Thyroid gland (tissue), 4 donors: ENCODE results near the gene OBP2B. TPM values are rescaled to one million over a fixed set of nuclear protein-coding genes. Genes with fewer than 3 reads are reported as not detected.

Experiments used
- DNase-seq, 2 donors: peaks; one replicate each; pipeline ENCODE4 v3.0.0-alpha.2; 2019
- H3K27ac ChIP-seq, 3 donors: fragments of 200-600 bp; sonication (generic); 1 replicate in 2 of 3; 2 replicates in 1 of 3; pipeline ENCODE4 v1.5.1; 2016 to 2019; ENCODE audit warnings: mild to moderate bottlenecking in 1 of 3, moderate library complexity in 1 of 3
- H3K27me3 ChIP-seq: fragments of 200-600 bp; sonication (generic); one replicate; pipeline ENCODE4 v1.5.1; 2019
- H3K36me3 ChIP-seq, 2 donors: fragments of 200-600 bp; sonication (generic); one replicate each; pipeline ENCODE4 v1.5.1; 2016 to 2019
- H3K4me1 ChIP-seq, 2 donors: fragments of 200-600 bp; sonication (generic); one replicate each; pipeline ENCODE4 v1.5.1; 2017 to 2019
- H3K4me3 ChIP-seq, 3 donors: fragments of 200-600 bp; sonication (generic); replicated peaks in 1 of 3; 1 replicate in 2 of 3; 2 replicates in 1 of 3; pipeline ENCODE4 v1.5.1; 2016; ENCODE audit warnings: mild to moderate bottlenecking in 1 of 3
- H3K9me3 ChIP-seq: fragments of 200-600 bp; sonication (generic); one replicate; pipeline ENCODE4 v1.5.1; 2017
- CTCF ChIP-seq, 6 experiments: fragments of 200-600 bp in 3 of 6; fragments of 450-650 bp in 3 of 6; sonication (generic) in 3 of 6; IDR thresholded peaks; one replicate each; pipeline ENCODE4 v1.5.1; 2016 to 2019; ENCODE audit warnings: antibody characterized with exemption in 6 of 6, mild to moderate bottlenecking in 2 of 6, inconsistent platforms in 1 of 6, moderate library complexity in 1 of 6
- POLR2A ChIP-seq, 2 donors: fragments of 450-650 bp; IDR thresholded peaks; one replicate each; pipeline ENCODE4 v1.6.1; 2017; ENCODE audit warnings: antibody characterized with exemption in 2 of 2, mild to moderate bottlenecking in 2 of 2, moderate library complexity in 1 of 2
- WGBS, 2 donors: methylation state at CpG; one replicate each; pipeline ENCODE4 v1.1.5; 2017; 5-methylcytosine and 5-hydroxymethylcytosine counted together
- intact Hi-C: fragments of 100-400 bp; cut with DNase I; formaldehyde crosslinking; loops from one replicate; pipeline ENCODE4 v1.15.1; 2023
- total RNA-seq, 4 donors: library from RNA; depleted of rRNA; stranded (reverse); fragments of >200 nt; gene quantifications; one replicate each; pipeline ENCODE4 v1.2.3, GENCODE V29; 2016

The OBP2B gene
- total RNA-seq, 4 donors from 2014 or later, result not detected

GRCh38 chr9:133188843-133189180 is 20.2 kb downstream of the OBP2B start:
- intact Hi-C loops, result loop anchor here (5.0 kb wide), 4 partner anchors 68 to 298 kb away; partner anchors contain the start of gene ABO
- no peak for TF ChIP-seq CTCF (IDR thresholded peaks at IDR 0.05)
- TF ChIP-seq POLR2A (IDR thresholded peaks at IDR 0.05), result no peak
- H3K27me3 ChIP-seq, result no peaks in the 10 kb centered on the region
- no peak for DNase-seq
- H3K9me3 ChIP-seq, result no peaks in the 10 kb centered on the region
- WGBS, 2 donors, result 75 to 82% methylated on average over 7 of the region's 7 CpGs
- no peak overlapping the region for H3K27ac ChIP-seq
- peaks cover 3 to 17% of the 10 kb centered on the region in 2 donors for H3K4me1 ChIP-seq
- H3K4me3 ChIP-seq, result no peak overlapping the region
- no peaks in the 10 kb centered on the region for H3K36me3 ChIP-seq

- no peaks in the 10 kb centered on the region for H3K27me3 ChIP-seq
- no peak overlapping the region for H3K4me3 ChIP-seq
- 41 to 42% methylated on average over 17 to 20 of the region's 21 CpGs for WGBS, 2 donors
- H3K4me1 ChIP-seq, result peaks cover 3 to 17% of the 10 kb centered on the region in 2 donors
- H3K27ac ChIP-seq, result peak overlapping the region in 1 of 3 donors; percentile 17
- H3K9me3 ChIP-seq, result no peaks in the 10 kb centered on the region
- intact Hi-C loops, result loop anchor here (5.0 kb wide), 4 partner anchors 69 to 299 kb away; partner anchors contain the start of gene ABO
- H3K36me3 ChIP-seq, result no peaks in the 10 kb centered on the region
- TF ChIP-seq CTCF (IDR thresholded peaks at IDR 0.05) (peak in 4 of 6 experiments; percentile 58 to 84 (median 76)), POLR2A (IDR thresholded peaks at IDR 0.05) (no peak)
- DNase-seq, result peak; percentile 91 to 92
These were observed 20.8 kb downstream of the OBP2B start for GRCh38 chr9:133188006-133188842.

GRCh38 chr9:133187561-133188005 is 21.5 kb downstream of the OBP2B start:
- no peaks in the 10 kb centered on the region for H3K27me3 ChIP-seq
- 0 to 70% methylated on average over 1 to 8 of the region's 10 CpGs for WGBS, 2 donors
- TF ChIP-seq CTCF (IDR thresholded peaks at IDR 0.05) (no peak), POLR2A (IDR thresholded peaks at IDR 0.05) (no peak)
- no peak overlapping the region for H3K27ac ChIP-seq
- peak; percentile 22 to 33 for DNase-seq
- intact Hi-C loops, result loop anchor here (5.0 kb wide), 4 partner anchors 70 to 300 kb away; partner anchors contain the start of gene ABO
- no peak overlapping the region for H3K4me3 ChIP-seq
- no peaks in the 10 kb centered on the region for H3K9me3 ChIP-seq
- H3K36me3 ChIP-seq, result no peaks in the 10 kb centered on the region
- peaks cover 3 to 17% of the 10 kb centered on the region in 2 donors for H3K4me1 ChIP-seq

- 89 to 91% methylated on average over 6 of the region's 6 CpGs for WGBS, 2 donors
- no peaks in the 10 kb centered on the region for H3K36me3 ChIP-seq
- no peaks in the 10 kb centered on the region for H3K27me3 ChIP-seq
- intact Hi-C loops, result loop anchor here (5.0 kb wide), 4 partner anchors 71 to 301 kb away; partner anchors contain the start of gene ABO
- no peaks in the 10 kb centered on the region for H3K9me3 ChIP-seq
- TF ChIP-seq CTCF (IDR thresholded peaks at IDR 0.05) (no peak), POLR2A (IDR thresholded peaks at IDR 0.05) (no peak)
- no peak for DNase-seq
- H3K4me1 ChIP-seq, result peaks cover 3 to 17% of the 10 kb centered on the region in 2 donors
- H3K4me3 ChIP-seq, result no peak overlapping the region
- no peak overlapping the region for H3K27ac ChIP-seq
These were observed 22.3 kb downstream of the OBP2B start for GRCh38 chr9:133186736-133187135.

GRCh38 chr9:133184971-133185370 is 24.1 kb downstream of the OBP2B start:
- intact Hi-C loops, result loop anchor here (5.0 kb wide), 4 partner anchors 72 to 302 kb away; partner anchors contain the start of gene ABO
- Histone ChIP-seq H3K27ac (no peak overlapping the region), H3K4me1 (peaks cover 3 to 17% of the 10 kb centered on the region in 2 donors), H3K9me3 (no peaks in the 10 kb centered on the region), H3K4me3 (no peak overlapping the region), H3K36me3 (no peaks in the 10 kb centered on the region), H3K27me3 (no peaks in the 10 kb centered on the region)
- no peak for TF ChIP-seq POLR2A (IDR thresholded peaks at IDR 0.05)
- TF ChIP-seq CTCF (IDR thresholded peaks at IDR 0.05), result peak in 5 of 6 experiments; percentile 42 to 85 (median 69)
- WGBS, 2 donors, result 10 to 21% methylated on average over 7 to 8 of the region's 8 CpGs
- DNase-seq, result peak; percentile 63 to 65
